ENCODE measurements around the gene GGPS1.
"Not testable (repeated sequence)": the region's sequence is repeated elsewhere in the genome, so short reads cannot be mapped to it uniquely, and the experiment has no call there.

GGPS1 gene

DNA sequence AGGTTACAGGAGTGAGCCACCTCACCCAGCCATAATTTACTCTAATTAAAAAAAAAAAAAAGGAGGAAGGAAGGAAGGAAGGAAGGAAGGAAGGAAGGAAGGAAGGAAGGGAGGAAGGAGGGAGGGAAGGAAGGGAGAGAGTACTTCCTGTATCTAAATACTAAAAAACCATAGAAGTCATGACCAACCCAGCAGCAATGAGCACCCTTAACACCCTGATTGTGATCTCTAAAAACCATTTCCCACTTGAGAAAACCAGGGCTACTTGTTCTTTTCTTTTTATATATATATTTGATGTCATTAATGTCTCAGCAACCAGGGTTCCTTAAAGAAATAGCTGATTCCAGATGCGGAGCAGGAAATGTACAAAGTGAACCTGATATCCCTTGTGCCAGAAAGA lies 31.6 kb upstream of the GGPS1 start:
- Mint-ChIP-seq H3K9me3 (no peaks in the 10 kb centered on the region), H3K27me3 (no peaks in the 10 kb centered on the region), H3K36me3 (peaks cover under 1% of the 10 kb centered on the region), H3K27ac (peak overlapping the region; percentile 88), H3K4me3 (peak overlapping the region; percentile 8), H3K4me1 (peaks cover 68% of the 10 kb centered on the region)

DNA sequence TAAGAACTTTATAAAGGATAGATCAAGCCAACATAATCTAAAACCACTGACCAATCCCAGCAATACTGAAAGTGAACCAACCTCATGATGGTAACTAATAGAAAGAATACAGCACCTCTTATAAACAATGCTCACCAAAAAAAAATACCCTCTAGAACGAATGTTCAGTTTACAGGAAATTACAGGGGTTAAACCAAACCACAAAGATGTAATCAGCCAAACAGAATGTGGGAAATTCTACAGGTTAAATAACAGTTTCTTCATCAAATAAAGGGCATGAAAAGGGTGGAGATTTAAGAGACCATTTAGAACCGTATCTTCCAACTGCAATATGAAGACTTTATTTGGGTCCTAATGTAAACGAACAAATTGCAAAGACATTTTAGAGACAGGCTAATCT lies 30.8 kb upstream of the GGPS1 start:
- H3K4me3 Mint-ChIP-seq: peak overlapping the region; percentile 77
- H3K27ac Mint-ChIP-seq: peak overlapping the region; percentile 91
- no peaks in the 10 kb centered on the region for H3K27me3 Mint-ChIP-seq
- H3K36me3 Mint-ChIP-seq: no peaks in the 10 kb centered on the region
- H3K9me3 Mint-ChIP-seq: no peaks in the 10 kb centered on the region
- H3K4me1 Mint-ChIP-seq: peaks cover 70% of the 10 kb centered on the region

DNA sequence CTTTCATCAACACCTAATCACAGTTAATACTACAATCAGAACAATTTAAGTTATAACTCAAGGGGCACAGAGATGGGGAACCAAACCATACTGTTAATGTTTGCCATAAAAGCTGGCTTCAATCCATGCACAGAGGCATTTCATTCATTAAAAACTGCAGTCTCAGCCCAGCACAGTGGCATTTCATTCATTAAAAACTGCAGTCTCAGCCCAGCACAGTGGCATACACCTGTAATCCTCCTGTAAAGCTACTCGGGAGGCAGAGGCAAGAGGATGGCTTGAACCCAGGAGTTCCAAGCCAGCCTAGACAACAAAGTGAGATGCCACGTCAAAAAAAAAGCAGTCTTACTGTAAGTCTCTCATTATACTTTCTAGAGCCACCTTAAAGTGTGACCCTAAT lies 29.6 kb upstream of the GGPS1 start:
- no peaks in the 10 kb centered on the region for H3K9me3 Mint-ChIP-seq
- H3K4me3 Mint-ChIP-seq: peak overlapping the region; percentile 51
- no peaks in the 10 kb centered on the region for H3K36me3 Mint-ChIP-seq
- peaks cover 70% of the 10 kb centered on the region for H3K4me1 Mint-ChIP-seq
- H3K27me3 Mint-ChIP-seq: no peaks in the 10 kb centered on the region
- H3K27ac Mint-ChIP-seq: peak overlapping the region; percentile 82

DNA sequence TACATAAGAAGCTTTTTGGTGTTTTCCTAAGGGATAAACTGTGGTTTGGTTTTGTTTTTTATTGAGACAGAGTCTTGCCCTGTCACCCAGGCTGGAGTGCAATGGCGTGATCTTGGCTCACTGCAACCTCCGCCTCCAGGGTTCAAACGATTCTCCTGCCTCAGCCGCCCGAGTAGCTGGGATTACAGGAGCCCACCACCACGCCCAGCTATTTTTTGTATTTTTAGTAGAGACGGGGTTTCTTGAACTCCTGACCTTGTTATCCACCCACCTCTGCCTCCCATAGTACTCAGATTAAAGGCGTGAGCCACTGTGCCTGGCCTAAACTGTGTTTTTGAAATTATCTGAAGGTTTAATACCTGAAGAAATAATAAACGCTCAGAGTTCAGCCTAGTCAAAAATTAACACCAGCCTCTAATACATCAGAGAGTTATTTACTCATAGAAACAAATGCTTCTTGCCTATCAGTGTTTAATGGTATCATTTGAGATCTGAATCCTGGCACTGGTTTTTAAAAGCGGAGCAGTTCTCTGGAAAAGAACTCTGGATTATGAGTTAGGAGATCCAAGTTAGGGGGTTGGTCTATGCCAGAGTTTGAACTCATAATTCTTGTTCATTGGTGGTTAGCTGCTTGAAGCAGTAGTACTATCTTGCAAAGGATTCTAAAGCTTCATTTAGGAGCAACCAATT lies 29.1 kb upstream of the GGPS1 start:
- H3K4me3 Mint-ChIP-seq: peak overlapping the region; percentile 42
- peaks cover 71% of the 10 kb centered on the region for H3K4me1 Mint-ChIP-seq
- H3K27ac Mint-ChIP-seq: peak overlapping the region; percentile 91

DNA sequence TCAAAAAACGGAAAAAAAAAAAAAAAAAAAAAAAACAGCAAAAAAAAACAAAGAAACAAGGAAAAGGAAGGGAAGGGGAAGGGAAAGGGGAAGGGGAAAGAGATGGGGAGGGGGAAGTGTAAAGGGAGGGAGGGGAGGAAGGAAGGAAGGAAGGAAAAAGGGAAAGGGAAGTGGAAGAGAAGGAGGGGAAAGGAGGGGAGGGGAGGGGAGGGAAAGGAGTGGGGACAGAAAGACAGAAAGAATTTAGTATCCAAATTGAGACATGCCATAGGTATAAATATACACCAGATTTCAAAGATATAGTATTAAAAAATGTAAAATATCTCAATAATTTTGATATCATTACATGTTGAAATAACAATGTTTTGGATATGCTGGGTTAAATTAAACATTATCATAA lies 26.2 kb upstream of the GGPS1 start:
- Mint-ChIP-seq H3K9me3 (no peaks in the 10 kb centered on the region), H3K27me3 (no peaks in the 10 kb centered on the region), H3K36me3 (no peaks in the 10 kb centered on the region), H3K27ac (no peak overlapping the region), H3K4me1 (peaks cover 86% of the 10 kb centered on the region), H3K4me3 (no peak overlapping the region)

More for the DNA sequence above, 29.1 kb upstream of the GGPS1 start:
- no peaks in the 10 kb centered on the region for H3K9me3 Mint-ChIP-seq
- H3K36me3 Mint-ChIP-seq: no peaks in the 10 kb centered on the region
- no peaks in the 10 kb centered on the region for H3K27me3 Mint-ChIP-seq

DNA sequence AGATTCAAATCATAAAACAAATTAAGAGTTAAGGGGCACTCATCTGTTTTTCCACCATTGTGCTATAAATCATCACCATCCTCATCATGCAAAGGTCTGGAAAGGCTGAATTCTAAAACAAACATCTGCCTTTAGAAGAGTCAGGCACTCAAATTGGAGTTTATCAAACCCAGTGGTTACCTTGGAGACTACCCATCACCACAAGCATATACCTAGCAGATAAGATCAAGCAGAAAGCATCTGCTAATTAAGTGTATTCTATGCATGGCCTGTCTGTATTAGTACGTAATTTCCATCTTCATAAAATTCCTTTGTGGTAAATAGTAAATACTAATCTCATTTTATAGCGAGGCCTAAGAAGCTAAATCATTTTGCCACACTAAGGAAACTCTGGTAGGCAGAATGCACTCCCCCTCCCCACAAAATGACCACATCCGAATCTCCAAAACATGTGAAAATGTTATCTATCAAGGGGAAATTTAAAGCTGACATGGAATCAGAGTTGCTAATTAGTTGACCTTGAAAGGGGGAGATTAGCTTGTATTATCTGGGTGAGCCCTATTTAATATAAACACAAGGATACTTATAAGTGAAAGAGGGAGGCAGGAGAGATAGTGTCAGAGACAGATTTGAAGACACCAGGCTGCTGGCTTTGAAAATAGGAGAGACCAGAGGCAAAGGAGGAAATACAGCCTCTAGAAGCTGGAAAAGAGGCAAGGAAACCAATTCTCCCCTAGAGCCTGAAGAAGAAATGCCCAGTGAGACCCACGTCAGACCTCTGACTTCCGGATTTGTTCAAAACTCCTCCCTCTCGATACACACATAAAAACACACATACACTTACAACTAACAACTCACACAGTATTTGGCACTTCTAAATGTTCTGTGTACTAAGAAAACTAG lies 23.6 kb upstream of the GGPS1 start:
- Mint-ChIP-seq H3K4me3 (peak overlapping the region; percentile 71), H3K27me3 (no peaks in the 10 kb centered on the region), H3K36me3 (peaks cover 2% of the 10 kb centered on the region), H3K4me1 (peaks cover 70% of the 10 kb centered on the region), H3K27ac (peak overlapping the region; percentile 92), H3K9me3 (no peaks in the 10 kb centered on the region)

DNA sequence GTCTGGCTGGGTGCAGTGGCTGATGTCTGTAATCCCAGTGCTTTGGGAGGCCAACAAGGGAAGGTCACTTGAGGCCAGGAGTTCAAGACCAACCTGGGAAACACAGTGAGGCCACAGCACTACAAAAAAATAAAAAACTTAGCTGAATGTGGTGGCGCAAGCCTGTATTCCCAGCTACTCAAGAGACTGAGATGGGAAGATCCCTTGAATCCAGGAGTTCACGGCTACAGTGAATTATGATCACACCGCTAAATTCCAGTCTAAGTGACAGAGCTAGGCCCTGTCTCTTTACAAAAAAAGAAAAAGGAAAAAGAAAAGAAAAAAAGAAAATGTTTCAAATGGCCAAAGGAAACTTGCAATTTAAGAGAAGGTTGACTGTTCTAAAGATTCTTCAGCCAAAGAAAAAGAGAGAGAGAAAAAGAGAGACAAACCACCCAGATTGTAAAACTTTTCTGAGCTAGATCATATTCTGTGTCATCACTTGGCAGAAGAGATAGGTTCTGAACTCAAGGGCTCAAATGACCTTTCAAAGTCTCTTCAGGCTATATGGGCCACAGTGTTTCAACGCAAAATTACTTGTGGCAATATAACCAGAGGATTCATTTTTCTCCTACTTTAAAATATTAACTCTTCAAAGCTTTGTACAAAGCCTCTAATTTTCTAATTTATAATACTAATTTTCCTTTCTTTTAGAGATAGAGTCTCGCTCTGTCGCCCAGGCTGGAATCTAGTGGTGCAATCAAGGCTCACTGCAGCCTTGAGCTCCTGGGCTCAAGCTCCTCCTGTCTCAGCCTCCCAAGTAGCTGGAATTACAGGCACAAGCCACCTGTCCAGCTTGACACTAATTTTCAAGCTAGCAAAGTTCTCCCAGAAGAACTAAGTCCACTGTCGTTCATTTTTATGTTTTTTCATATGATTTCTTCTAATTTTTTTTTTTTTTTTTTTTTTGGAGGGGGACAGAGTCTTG lies 20.9 kb upstream of the GGPS1 start:
- peaks cover 71% of the 10 kb centered on the region for H3K4me1 Mint-ChIP-seq
- H3K27ac Mint-ChIP-seq: peak overlapping the region; percentile 92

DNA sequence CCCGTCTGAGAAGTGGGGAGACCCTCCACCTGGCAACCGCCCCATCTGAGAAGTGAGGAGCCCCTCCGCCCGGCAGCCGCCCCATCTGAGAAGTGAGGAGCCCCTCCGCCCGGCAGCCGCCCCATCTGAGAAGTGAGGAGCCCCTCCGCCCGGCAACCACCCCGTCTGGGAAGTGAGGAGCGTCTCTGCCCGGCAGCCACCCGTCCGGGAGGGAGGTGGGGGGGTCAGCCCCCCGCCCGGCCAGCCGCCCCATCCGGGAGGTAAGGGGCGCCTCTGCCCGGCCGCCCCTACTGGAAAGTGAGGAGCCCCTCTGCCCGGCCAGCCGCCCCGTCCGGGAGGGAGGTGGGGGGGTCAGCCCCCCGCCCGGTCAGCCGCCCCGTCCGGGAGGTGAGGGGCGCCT lies 19.2 kb upstream of the GGPS1 start:
- not testable (repeated sequence) for H3K36me3 Mint-ChIP-seq, H3K27me3 Mint-ChIP-seq, H3K27ac Mint-ChIP-seq, H3K4me3 Mint-ChIP-seq, H3K9me3 Mint-ChIP-seq
- peaks cover 71% of the 10 kb centered on the region for H3K4me1 Mint-ChIP-seq

More for the DNA sequence above, 20.9 kb upstream of the GGPS1 start:
- Mint-ChIP-seq H3K36me3 (peaks cover 2% of the 10 kb centered on the region), H3K4me3 (peak overlapping the region; percentile 11), H3K9me3 (no peaks in the 10 kb centered on the region), H3K27me3 (no peaks in the 10 kb centered on the region)

DNA sequence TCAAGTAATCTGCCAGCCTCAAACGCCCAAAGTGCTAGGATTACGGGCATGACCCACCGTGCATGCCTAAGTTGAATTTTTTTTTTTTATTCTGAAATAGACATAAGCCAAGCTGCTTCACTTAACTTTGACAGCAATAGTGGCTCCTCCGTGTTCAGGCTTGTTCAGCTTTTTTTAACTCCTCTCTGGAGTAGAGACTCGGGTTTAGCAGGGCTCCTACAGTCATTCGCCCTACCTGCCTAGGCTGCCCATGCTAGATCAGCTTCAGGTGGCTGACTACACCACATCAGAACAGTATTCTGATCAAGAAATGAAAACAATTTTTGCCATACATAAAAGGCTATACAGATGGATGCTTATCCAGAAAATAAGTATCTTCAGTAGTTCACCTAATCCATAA lies 15.1 kb upstream of the GGPS1 start:
- peaks cover 2% of the 10 kb centered on the region for H3K36me3 Mint-ChIP-seq
- H3K4me3 Mint-ChIP-seq: peak overlapping the region; percentile 63
- H3K27ac Mint-ChIP-seq: peak overlapping the region; percentile 92
- H3K4me1 Mint-ChIP-seq: peaks cover 64% of the 10 kb centered on the region
- no peaks in the 10 kb centered on the region for H3K9me3 Mint-ChIP-seq
- H3K27me3 Mint-ChIP-seq: no peaks in the 10 kb centered on the region

DNA sequence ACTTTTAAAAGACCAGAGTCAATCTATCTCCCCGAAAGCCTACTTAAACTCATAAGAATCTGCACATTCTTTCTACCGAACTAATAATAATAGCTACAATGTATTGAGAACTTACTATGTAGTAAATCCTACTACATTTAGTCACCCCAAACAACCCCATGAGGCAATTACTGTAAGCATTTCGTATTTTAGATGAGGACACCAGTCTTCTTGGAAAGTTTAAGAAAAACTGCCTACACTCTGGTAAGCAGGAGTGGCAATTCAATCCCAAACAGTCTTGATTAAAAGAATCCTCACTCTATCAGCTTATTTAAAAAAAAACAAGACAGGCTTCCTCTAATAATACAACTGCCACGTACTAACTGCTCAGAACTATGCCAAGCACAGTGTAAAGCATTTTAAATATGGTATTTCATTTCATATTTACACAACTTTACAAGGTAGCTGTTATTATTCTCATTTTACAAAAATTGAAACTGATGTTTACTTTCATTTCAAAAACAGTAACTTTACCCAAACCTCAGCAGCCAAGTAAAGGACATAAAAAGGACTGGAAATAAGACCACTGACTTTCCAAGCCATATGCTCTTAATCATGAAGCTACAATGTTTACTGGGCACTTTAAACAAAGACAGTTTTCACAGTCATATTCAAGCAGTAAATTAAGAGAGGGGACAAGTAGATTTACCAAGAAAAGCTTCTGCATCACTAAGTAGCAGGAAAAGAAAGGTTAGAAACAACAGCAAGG lies 14.3 kb upstream of the GGPS1 start:
- Mint-ChIP-seq H3K27ac (peak overlapping the region; percentile 92), H3K36me3 (peaks cover 8% of the 10 kb centered on the region), H3K4me3 (peak overlapping the region; percentile 63), H3K9me3 (no peaks in the 10 kb centered on the region), H3K4me1 (peaks cover 72% of the 10 kb centered on the region), H3K27me3 (no peaks in the 10 kb centered on the region)

DNA sequence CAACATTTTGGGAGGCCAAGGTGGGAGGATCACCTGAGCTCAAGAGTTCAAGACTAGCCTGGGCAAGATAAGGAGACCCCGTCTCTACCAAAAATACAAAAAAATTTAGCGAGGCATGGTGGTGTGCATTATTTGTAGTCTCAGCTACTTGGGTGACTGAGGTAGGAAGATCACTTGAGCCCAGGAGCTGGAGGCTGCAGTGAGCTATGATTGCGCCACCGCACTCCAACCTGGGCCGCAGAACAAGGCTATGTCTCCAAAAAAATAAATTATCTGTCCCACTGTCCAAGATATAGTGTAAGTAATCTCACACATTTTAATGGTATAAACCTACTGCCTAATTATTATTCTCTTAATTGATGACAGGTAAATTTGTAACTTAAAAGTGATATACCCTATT lies 13.2 kb upstream of the GGPS1 start:
- H3K27ac Mint-ChIP-seq: no peak overlapping the region
- H3K9me3 Mint-ChIP-seq: no peaks in the 10 kb centered on the region
- H3K27me3 Mint-ChIP-seq: no peaks in the 10 kb centered on the region
- H3K36me3 Mint-ChIP-seq: peaks cover 8% of the 10 kb centered on the region
- H3K4me1 Mint-ChIP-seq: peaks cover 80% of the 10 kb centered on the region
- peak overlapping the region; percentile 33 for H3K4me3 Mint-ChIP-seq

DNA sequence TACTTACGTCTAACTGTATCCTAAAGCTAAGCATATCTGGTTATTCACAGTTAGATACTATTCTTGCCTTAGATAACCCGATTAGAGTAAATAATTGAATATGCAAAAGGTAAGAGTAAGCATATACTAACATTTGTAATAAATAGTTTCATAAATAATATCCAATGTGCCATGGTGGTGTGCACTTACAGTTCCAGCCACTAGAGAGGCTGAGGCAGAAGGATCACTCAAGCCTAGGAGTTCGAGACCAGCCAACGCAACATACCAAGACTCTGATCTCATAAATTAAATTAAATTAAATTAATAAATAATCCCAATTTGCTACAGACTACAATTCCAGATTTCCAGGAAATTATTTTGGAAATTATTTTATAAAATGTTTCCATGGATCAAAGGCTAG lies 12.6 kb upstream of the GGPS1 start:
- Mint-ChIP-seq H3K9me3 (no peaks in the 10 kb centered on the region), H3K27ac (no peak overlapping the region), H3K27me3 (no peaks in the 10 kb centered on the region), H3K4me3 (no peak overlapping the region), H3K36me3 (peaks cover 14% of the 10 kb centered on the region), H3K4me1 (peaks cover 81% of the 10 kb centered on the region)

DNA sequence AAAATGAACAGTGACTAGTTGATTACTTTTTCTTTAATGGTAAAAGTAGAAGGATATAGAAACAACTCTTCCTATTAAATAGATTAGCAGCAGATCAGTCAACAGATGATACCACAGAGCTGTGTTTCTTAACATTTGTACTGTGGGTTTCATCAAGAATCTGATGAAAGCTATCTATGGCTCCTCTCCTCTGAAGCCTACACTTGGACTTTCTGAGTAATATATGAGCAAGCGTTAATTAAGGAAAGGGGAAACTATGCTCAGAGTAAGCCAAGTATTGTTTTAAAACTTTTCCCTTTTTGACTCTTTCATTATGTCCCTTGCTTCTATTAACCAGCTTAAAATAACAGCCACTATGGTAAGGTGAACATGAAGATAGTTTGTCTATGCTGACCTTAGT lies 11.2 kb upstream of the GGPS1 start:
- Mint-ChIP-seq H3K4me3 (peak overlapping the region; percentile 74), H3K27ac (peak overlapping the region; percentile 87)

DNA sequence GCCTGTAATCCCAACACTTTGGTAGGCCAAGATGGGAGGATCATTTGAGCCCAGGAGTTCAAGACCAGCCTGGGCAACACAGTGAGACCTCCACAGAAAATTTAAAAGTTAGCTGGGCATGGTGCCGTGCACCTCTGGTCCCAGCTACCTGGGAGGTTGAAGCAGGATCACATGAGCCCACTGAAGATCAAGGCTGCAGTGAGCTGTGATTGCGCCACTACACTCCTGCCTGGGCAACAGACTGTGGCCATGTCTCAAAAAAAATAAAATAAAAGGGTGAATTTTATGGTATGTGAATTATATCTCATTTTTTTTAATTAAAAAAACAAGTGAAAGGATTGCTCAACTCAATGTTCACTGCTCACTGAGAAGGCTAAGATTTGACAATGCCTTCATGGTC lies 9.1 kb upstream of the GGPS1 start:
- peak overlapping the region; percentile 34 for H3K4me3 Mint-ChIP-seq
- H3K27ac Mint-ChIP-seq: peak overlapping the region; percentile 48
- H3K27me3 Mint-ChIP-seq: no peaks in the 10 kb centered on the region
- H3K4me1 Mint-ChIP-seq: peaks cover 79% of the 10 kb centered on the region
- H3K9me3 Mint-ChIP-seq: no peaks in the 10 kb centered on the region
- H3K36me3 Mint-ChIP-seq: peaks cover 18% of the 10 kb centered on the region

More for the DNA sequence above, 11.2 kb upstream of the GGPS1 start:
- Mint-ChIP-seq H3K9me3 (no peaks in the 10 kb centered on the region), H3K4me1 (peaks cover 84% of the 10 kb centered on the region), H3K36me3 (peaks cover 16% of the 10 kb centered on the region), H3K27me3 (no peaks in the 10 kb centered on the region)

All from activated naive CD4-positive, alpha-beta T cell treated with anti-CD3 and anti-CD28 coated beads, Interleukin-2, amount 50 U/mL, for 24 hours (primary cell).